Activated naive CD8-positive, alpha-beta T cell treated with anti-CD3 and anti-CD28 coated beads, Interleukin-2, amount 10 ng/mL, durations not matched to agents 7 days and 5 days (primary cell): ENCODE data around the gene PPM1F. TPM values are rescaled to one million over a fixed set of nuclear protein-coding genes. Genes with fewer than 3 reads are reported as not detected.
"Not testable (repeated sequence)": the region's sequence is repeated elsewhere in the genome, so short reads cannot be mapped to it uniquely, and the experiment has no call there.

Experiments used
- ATAC-seq: fragments of 150-1000 bp; cut with Tn5 transposase; one replicate; pipeline ENCODE4 v1.10.0; 2021; ENCODE audit warnings: low read depth, moderate library complexity
- POLR2A ChIA-PET: fragments of 350-600 bp; sonication (Branson Sonifier 250); formaldehyde crosslinking; loops from one replicate; lab custom pipeline; 2021; ENCODE audit warnings: antibody characterized with exemption; lab: Charles Lee
- DNase-seq: peaks from one replicate; pipeline ENCODE4 v3.0.0; 2021
- H3K27ac Mint-ChIP-seq: one replicate; pipeline ENCODE4 v1.8.0; 2022; ENCODE audit warnings: mild to moderate bottlenecking, mixed read lengths
- H3K27me3 Mint-ChIP-seq: one replicate; pipeline ENCODE4 v1.8.0; 2022; ENCODE audit warnings: mild to moderate bottlenecking, moderate library complexity, mixed read lengths
- H3K36me3 Mint-ChIP-seq: one replicate; pipeline ENCODE4 v1.8.0; 2021; ENCODE audit warnings: mild to moderate bottlenecking, mixed read lengths
- H3K4me1 Mint-ChIP-seq: one replicate; pipeline ENCODE4 v1.8.0; 2021; ENCODE audit warnings: mixed read lengths
- H3K4me3 Mint-ChIP-seq: one replicate; pipeline ENCODE4 v1.8.0; 2022; ENCODE audit warnings: mild to moderate bottlenecking, moderate library complexity, mixed read lengths
- H3K9me3 Mint-ChIP-seq: one replicate; pipeline ENCODE4 v1.8.0; 2021; ENCODE audit warnings: mixed read lengths
- total RNA-seq, 2 experiments: library from RNA; stranded (reverse); gene quantifications; one replicate each; pipeline ENCODE4 v1.2.3, GENCODE V29; 2021

The PPM1F gene
- total RNA-seq, 2 experiments from 2014 or later: 19.5 to 21.6 TPM

GRCh38 chr22:21887841-21888240, 64.8 kb downstream of the PPM1F start:
- no peak for DNase-seq
- Mint-ChIP-seq H3K4me3 (no peak overlapping the region), H3K9me3 (no peaks in the 10 kb centered on the region), H3K4me1 (no peaks in the 10 kb centered on the region), H3K36me3 (no peaks in the 10 kb centered on the region), H3K27me3 (peaks cover 2% of the 10 kb centered on the region), H3K27ac (no peak overlapping the region)
- no peak for ATAC-seq
- POLR2A ChIA-PET: no interaction called here

GRCh38 chr22:21883930-21884329, 68.7 kb downstream of the PPM1F start:
- H3K27me3 Mint-ChIP-seq, DNase-seq, H3K4me1 Mint-ChIP-seq, H3K36me3 Mint-ChIP-seq, H3K4me3 Mint-ChIP-seq, POLR2A ChIA-PET, H3K9me3 Mint-ChIP-seq, ATAC-seq, H3K27ac Mint-ChIP-seq: not testable (repeated sequence)

- H3K4me3 Mint-ChIP-seq, H3K27ac Mint-ChIP-seq, DNase-seq, ATAC-seq, H3K9me3 Mint-ChIP-seq, H3K27me3 Mint-ChIP-seq, H3K4me1 Mint-ChIP-seq, POLR2A ChIA-PET, H3K36me3 Mint-ChIP-seq: not testable (repeated sequence)
Measured at GRCh38 chr22:21882754-21883333, 69.8 kb downstream of the PPM1F start.

DNA sequence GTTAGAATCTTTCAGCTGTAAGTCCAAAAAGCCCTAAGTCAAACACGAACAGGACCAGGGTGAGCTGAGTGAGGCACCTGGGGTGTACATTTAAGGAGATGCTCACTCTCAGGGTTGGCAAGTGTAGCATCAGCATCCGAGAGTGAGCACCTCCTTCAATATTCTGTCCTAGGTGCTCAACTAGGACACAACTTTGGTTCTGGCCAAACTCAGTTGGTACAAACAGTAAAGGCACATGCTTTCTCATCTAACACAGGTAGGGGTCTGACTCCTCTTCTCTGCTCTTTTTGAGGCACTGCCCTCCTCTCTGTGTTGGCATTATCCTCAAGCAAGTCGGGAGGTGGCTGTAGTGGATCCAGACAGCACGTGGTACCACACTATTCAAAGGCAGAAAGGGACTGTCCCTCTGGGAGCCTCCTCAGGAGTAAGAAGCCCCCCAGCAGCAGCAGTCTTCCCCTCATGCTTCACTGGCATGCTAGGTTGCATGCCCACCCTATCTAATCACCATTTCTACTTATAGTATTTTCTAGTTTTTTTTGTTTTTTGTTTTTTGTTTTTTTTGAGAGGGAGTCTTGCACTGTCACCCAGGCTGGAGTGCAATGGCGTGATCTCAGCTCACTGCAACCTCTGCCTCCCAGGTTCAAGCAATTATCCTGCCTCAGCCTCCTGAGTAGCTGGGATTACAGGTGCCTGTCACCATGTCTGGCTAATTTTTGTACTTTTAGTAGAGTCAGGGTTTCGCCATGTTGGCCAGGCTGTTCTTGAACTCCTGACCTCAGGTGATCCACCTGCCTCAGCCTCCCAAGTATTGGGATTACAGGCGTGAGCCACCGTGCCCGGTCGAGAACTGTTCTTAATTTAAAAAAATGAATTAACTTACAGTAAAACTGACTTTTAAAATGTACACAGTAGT, 70.6 kb downstream of the PPM1F start:
- DNase-seq (no peak), ATAC-seq (no peak)
- Mint-ChIP-seq H3K27ac (no peak overlapping the region), H3K4me3 (no peak overlapping the region), H3K36me3 (no peaks in the 10 kb centered on the region), H3K4me1 (no peaks in the 10 kb centered on the region), H3K9me3 (no peaks in the 10 kb centered on the region), H3K27me3 (peaks cover 7% of the 10 kb centered on the region)
- POLR2A ChIA-PET: no interaction called here

DNA sequence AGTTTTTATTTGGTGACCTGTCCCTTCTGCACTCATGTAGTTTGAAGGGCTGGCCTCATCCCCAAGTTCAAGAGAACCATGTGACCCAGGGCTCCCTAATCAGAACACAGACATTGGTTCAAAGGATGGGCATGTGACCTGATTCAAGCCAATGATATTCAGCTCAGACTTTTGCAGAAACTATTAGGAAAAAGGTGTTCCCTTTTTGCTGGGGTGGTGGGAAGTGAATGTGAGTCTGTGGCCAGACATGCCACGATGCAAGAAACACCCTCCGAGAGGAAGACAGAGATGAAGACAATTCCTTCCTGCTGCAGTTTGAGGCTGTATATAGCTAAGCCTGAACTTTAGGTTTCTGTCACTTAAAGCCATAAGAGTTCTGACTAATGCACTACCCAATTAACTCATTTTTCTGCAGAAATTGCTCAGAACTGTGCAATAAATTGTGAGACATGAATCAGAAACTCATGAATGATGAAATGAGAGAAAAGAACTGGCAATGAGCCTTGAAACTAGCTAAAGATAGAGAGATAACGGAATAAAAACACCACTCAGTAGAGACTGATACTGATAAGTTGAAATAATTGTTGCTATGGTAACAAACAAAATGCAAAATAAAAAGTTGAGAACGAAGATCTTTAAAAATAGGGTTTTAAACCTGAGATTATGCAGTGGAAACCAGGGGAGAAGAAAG, 76.0 kb downstream of the PPM1F start:
- POLR2A ChIA-PET: no interaction called here

GRCh38 chr22:21874953-21875352, 77.7 kb downstream of the PPM1F start:
- POLR2A ChIA-PET: interaction anchor here (0.7 kb wide), 2 partner anchors 140 to 260 kb away, joined by 3 to 7 read pairs; partner anchors contain the start of gene YPEL1
- not testable (repeated sequence) for H3K27me3 Mint-ChIP-seq, H3K4me1 Mint-ChIP-seq, H3K36me3 Mint-ChIP-seq, ATAC-seq, H3K9me3 Mint-ChIP-seq, H3K4me3 Mint-ChIP-seq, H3K27ac Mint-ChIP-seq, DNase-seq

More for the DNA sequence above, 76.0 kb downstream of the PPM1F start:
- Mint-ChIP-seq H3K4me1 (peaks cover 2% of the 10 kb centered on the region), H3K27ac (no peak overlapping the region), H3K9me3 (no peaks in the 10 kb centered on the region), H3K4me3 (no peak overlapping the region), H3K36me3 (no peaks in the 10 kb centered on the region), H3K27me3 (peaks cover 6% of the 10 kb centered on the region)
- ATAC-seq (no peak), DNase-seq (no peak)

DNA sequence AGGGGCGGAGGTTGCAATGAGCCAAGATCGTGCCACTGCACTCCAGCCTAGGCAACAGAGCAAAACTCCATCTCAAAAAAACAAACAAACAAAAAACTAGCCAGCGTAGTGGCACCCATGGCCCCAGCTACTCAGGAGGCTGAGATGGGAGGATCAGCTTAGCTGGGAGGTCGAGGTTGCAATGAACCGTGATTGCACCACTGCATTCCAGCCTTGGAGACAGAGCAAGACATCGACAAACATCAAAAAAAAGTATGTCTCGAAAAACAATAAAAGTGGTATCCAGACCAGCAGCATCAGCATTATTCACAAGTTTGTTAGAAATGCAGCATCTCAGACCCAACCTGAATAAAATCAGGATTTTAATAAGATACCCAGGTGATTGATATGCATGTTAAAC, 79.0 kb downstream of the PPM1F start:
- no peak for DNase-seq
- no peak for ATAC-seq
- H3K9me3 Mint-ChIP-seq: no peaks in the 10 kb centered on the region
- H3K4me3 Mint-ChIP-seq: no peak overlapping the region
- H3K36me3 Mint-ChIP-seq: no peaks in the 10 kb centered on the region
- peaks cover 2% of the 10 kb centered on the region for H3K4me1 Mint-ChIP-seq
- H3K27ac Mint-ChIP-seq: no peak overlapping the region
- POLR2A ChIA-PET: interaction anchor here (0.7 kb wide), 1 partner anchor 648 kb away, joined by 3 read pairs; no protein-coding TSS in a partner anchor
- peaks cover 3% of the 10 kb centered on the region for H3K27me3 Mint-ChIP-seq

DNA sequence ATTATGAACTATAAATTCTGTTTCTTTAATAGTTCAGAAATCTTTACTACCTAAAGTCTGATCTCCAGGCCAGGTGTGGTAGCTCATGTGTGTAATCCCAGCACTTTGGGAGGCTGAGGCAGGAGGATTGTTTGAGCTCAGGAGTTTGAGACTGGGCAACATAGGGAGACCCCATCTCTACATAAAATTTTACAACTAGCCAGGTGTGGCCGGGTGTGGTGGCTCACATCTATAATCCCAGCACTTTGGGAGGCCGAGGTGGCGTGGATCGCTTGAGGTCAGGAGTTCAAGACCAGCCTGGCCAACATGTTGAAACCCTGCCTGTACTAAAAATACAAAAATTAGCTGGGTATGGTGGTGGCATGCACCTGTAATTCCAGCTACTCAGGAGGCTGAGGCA, 79.9 kb downstream of the PPM1F start:
- POLR2A ChIA-PET, ATAC-seq, H3K27ac Mint-ChIP-seq, H3K9me3 Mint-ChIP-seq, H3K36me3 Mint-ChIP-seq, DNase-seq, H3K27me3 Mint-ChIP-seq, H3K4me1 Mint-ChIP-seq, H3K4me3 Mint-ChIP-seq: not testable (repeated sequence)

Other genes with a start within 250 kb of the PPM1F start
- gene YPEL1, start 217.1 kb downstream of the PPM1F start, total RNA-seq: 10 to 100 TPM; 14.7 to 14.9 TPM
- 100 to 1,000 TPM; 126 to 131 TPM for gene MAPK1, start 85.2 kb downstream of the PPM1F start, total RNA-seq
- gene TOP3B, start 29.9 kb upstream of the PPM1F start, total RNA-seq: 10 to 100 TPM; 45.6 to 56.6 TPM